ENCODE data around the gene CREB3L4.

GRCh38 chr1:153961421-153961820 lies 6.3 kb upstream of the CREB3L4 start:
- TF ChIP-seq POLR2AphosphoS5 (IDR thresholded peaks at IDR 0.05; ENCODE audit: insufficient read depth in 1 of 2, low read depth in 1 of 2) (no peak), CTCF (IDR thresholded peaks at IDR 0.05) (no peak), POLR2A (IDR thresholded peaks at IDR 0.05) (no peak)
